GM13977 (cell line): ENCODE measurements around the gene BTG3.

ENCODE experiments used
- DNase-seq: peaks from one replicate; pipeline ENCODE4 v3.0.0; 2012; ENCODE audit warnings: low spot score
- CTCF ChIP-seq: IDR thresholded peaks from 2 replicates; pipeline ENCODE4 v1.5.1; 2012; ENCODE audit warnings: mild to moderate bottlenecking, control low read depth; ENCODE audit not compliant: insufficient read depth; ENCODE audit errors: extremely low read depth, missing control alignments
- in situ Hi-C: fragments of 300-500 bp; cut with MboI; formaldehyde crosslinking; loops from one replicate; pipeline ENCODE4 v1.12.0; 2022; ENCODE audit warnings: low sequenced_read_pairs, low pct_unique_long_range_greater_than_20kb, mixed read lengths, inconsistent platforms; ENCODE audit not compliant: unreplicated experiment

BTG3 gene

GRCh38 chr21:17580319-17580718, 32.4 kb downstream of the BTG3 start:
- DNase-seq: no peak
- in situ Hi-C loops: loop anchor here (25.0 kb wide), 1 partner anchor 193 kb away; no protein-coding TSS in a partner anchor
- no peak for TF ChIP-seq CTCF

GRCh38 chr21:17578876-17579275, 33.8 kb downstream of the BTG3 start:
- in situ Hi-C loops: loop anchor here (25.0 kb wide), 1 partner anchor 192 kb away; no protein-coding TSS in a partner anchor
- no peak for TF ChIP-seq CTCF
- DNase-seq: no peak

GRCh38 chr21:17578162-17578561, 34.5 kb downstream of the BTG3 start:
- DNase-seq: no peak
- in situ Hi-C loops: loop anchor here (25.0 kb wide), 1 partner anchor 191 kb away; no protein-coding TSS in a partner anchor
- no peak for TF ChIP-seq CTCF

DNA sequence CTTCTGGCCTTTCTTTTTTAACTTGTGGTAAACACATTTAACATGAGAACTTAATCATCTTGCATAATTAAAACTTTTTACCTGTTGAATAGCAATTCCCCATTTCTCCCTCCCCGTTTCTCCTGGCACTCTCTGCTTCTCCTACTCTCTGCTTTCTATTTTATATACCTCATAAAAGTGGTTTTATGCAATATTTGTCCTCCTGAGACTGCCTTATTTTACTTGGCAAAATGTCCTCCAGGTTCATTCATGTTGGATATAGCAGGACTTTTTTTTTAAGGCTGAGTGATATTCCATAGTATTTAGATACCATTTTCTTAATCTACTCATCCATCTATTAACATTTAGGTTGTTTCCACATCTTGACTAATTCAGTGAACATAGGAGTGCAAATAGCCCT, 35.0 kb downstream of the BTG3 start:
- TF ChIP-seq CTCF: no peak
- DNase-seq: no peak
- in situ Hi-C loops: loop anchor here (25.0 kb wide), 1 partner anchor 190 kb away; no protein-coding TSS in a partner anchor

GRCh38 chr21:17576080-17576835, 36.4 kb downstream of the BTG3 start:
- in situ Hi-C loops: loop anchor here (25.0 kb wide), 1 partner anchor 189 kb away; no protein-coding TSS in a partner anchor
- TF ChIP-seq CTCF: no peak
- DNase-seq: no peak

- TF ChIP-seq CTCF: no peak
- in situ Hi-C loops: loop anchor here (25.0 kb wide), 1 partner anchor 188 kb away; no protein-coding TSS in a partner anchor
- DNase-seq: no peak
Observed at GRCh38 chr21:17575076-17575475, 37.6 kb downstream of the BTG3 start.

DNA sequence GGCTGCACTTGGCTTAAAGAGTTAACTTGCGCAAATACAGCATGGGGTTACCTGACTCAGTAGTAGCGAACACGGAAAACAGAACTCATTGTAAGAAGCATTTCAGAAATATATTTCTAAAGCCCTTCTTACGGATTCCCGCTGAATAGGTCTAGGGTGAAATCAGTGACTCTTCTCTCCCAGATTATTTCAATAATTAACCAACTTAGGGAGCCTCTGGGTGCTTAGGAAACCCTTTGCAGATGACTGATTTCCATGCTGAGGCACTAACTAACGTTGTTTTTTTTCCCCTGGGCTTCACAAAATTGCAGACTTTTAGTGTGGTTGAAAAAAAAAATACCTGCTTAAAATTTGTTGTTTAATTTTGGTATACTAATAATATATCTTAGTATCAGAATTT, 40.3 kb downstream of the BTG3 start:
- DNase-seq: no peak
- in situ Hi-C loops: no loop called here
- no peak for TF ChIP-seq CTCF
